ENCODE data around the gene RPS10.
"Not testable (repeated sequence)": the region's sequence is repeated elsewhere in the genome, so short reads cannot be mapped to it uniquely, and the experiment has no call there.

The RPS10 gene

DNA sequence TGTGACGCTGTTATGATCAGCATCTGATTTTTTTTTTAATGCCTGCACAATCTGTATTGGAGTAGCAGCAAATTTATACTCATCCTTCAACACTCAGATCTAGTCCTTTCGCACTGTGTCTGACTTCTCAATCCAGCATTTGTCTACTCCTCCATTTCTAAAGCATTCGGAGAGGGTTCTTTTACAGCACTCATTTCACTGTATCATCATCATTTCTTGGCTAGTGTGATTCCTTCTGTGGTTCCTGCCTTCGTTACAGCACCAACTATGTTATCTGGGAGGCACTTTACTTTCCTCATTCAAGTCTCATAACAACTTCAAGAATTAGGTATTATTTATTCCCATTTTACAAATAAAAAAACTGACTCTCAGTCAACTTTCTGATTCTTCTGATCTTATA, 51.4 kb downstream of the RPS10 start:
- TF ChIP-seq, protein P1, sequence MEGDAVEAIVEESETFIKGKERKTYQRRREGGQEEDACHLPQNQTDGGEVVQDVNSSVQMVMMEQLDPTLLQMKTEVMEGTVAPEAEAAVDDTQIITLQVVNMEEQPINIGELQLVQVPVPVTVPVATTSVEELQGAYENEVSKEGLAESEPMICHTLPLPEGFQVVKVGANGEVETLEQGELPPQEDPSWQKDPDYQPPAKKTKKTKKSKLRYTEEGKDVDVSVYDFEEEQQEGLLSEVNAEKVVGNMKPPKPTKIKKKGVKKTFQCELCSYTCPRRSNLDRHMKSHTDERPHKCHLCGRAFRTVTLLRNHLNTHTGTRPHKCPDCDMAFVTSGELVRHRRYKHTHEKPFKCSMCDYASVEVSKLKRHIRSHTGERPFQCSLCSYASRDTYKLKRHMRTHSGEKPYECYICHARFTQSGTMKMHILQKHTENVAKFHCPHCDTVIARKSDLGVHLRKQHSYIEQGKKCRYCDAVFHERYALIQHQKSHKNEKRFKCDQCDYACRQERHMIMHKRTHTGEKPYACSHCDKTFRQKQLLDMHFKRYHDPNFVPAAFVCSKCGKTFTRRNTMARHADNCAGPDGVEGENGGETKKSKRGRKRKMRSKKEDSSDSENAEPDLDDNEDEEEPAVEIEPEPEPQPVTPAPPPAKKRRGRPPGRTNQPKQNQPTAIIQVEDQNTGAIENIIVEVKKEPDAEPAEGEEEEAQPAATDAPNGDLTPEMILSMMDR (conservative IDR thresholded peaks at IDR 0.05; ENCODE audit: low read length) = no peak
- TF ChIP-seq EZH2phosphoT487 (IDR thresholded peaks at IDR 0.05; ENCODE audit: borderline replicate concordance) = no peak
- no peak overlapping the region for H3K4me2 ChIP-seq (ENCODE audit: low read depth, low read length, poor library complexity, severe bottlenecking)
- no peak overlapping the region for H3K9ac ChIP-seq (ENCODE audit: low read depth, low read length, poor library complexity, severe bottlenecking)

DNA sequence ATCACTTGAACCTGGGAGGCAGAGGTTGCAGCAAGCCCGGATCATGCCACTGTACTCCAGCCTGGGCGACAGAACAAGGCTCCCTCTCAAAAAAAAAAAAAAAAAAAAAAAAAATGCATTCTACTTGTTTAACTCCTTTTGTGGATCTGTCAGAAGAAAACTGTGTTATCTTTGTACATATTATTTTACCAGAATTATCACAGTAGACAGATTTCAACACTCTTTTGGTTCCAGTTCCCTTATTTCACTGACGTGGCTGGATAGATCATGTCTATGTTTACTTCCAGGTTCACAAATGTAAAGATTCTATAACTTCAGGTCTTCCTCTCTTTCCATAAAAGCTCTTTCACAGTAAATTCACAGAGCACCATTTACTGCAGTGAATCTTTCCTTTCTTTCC, 51.8 kb downstream of the RPS10 start:
- H3K27me3 ChIP-seq (ENCODE audit: insufficient read depth, low read length, poor library complexity, severe bottlenecking) = no peaks in the 10 kb centered on the region
- H4K20me1 ChIP-seq (ENCODE audit: insufficient read depth, low read length, poor library complexity, severe bottlenecking) = peaks cover 32% of the 10 kb centered on the region
- peaks cover 87% of the 10 kb centered on the region for H3K79me2 ChIP-seq (ENCODE audit: insufficient read depth, low read length)
- H3K4me3 ChIP-seq (ENCODE audit: low read length, poor library complexity, severe bottlenecking) = no peak overlapping the region
- no peaks in the 10 kb centered on the region for H3K4me1 ChIP-seq (ENCODE audit: insufficient read depth, low read length, poor library complexity, severe bottlenecking)
- no peak overlapping the region for H2AFZ ChIP-seq (ENCODE audit: low read length)
- no peak overlapping the region for H3K9ac ChIP-seq (ENCODE audit: low read depth, low read length, poor library complexity, severe bottlenecking)
- H3K4me2 ChIP-seq (ENCODE audit: low read depth, low read length, poor library complexity, severe bottlenecking) = no peak overlapping the region
- no peaks in the 10 kb centered on the region for H3F3A ChIP-seq (ENCODE audit: low read depth)
- no peak for TF ChIP-seq EZH2phosphoT487 (IDR thresholded peaks at IDR 0.05; ENCODE audit: borderline replicate concordance)
- TF ChIP-seq, protein P1 (conservative IDR thresholded peaks at IDR 0.05; ENCODE audit: low read length) = no peak
- no peaks in the 10 kb centered on the region for H3K9me3 ChIP-seq (ENCODE audit: insufficient read depth, low read depth, low read length)
- H3K9me2 ChIP-seq (replicated peaks; ENCODE audit: low read depth, low read length) = no peaks in the 10 kb centered on the region
- peaks cover 11% of the 10 kb centered on the region for H3K36me3 ChIP-seq (ENCODE audit: insufficient read depth, low read length)

More for the DNA sequence above, 51.4 kb downstream of the RPS10 start:
- no peak overlapping the region for H3K4me3 ChIP-seq (ENCODE audit: low read length, poor library complexity, severe bottlenecking)
- H3K27me3 ChIP-seq (ENCODE audit: insufficient read depth, low read length, poor library complexity, severe bottlenecking) = no peaks in the 10 kb centered on the region
- peaks cover 32% of the 10 kb centered on the region for H4K20me1 ChIP-seq (ENCODE audit: insufficient read depth, low read length, poor library complexity, severe bottlenecking)
- H3F3A ChIP-seq (ENCODE audit: low read depth) = no peaks in the 10 kb centered on the region
- peaks cover 87% of the 10 kb centered on the region for H3K79me2 ChIP-seq (ENCODE audit: insufficient read depth, low read length)
- H3K36me3 ChIP-seq (ENCODE audit: insufficient read depth, low read length) = peaks cover 11% of the 10 kb centered on the region
- no peak overlapping the region for H2AFZ ChIP-seq (ENCODE audit: low read length)
- H3K9me3 ChIP-seq (ENCODE audit: insufficient read depth, low read depth, low read length) = no peaks in the 10 kb centered on the region
- H3K9me2 ChIP-seq (replicated peaks; ENCODE audit: low read depth, low read length) = no peaks in the 10 kb centered on the region
- no peaks in the 10 kb centered on the region for H3K4me1 ChIP-seq (ENCODE audit: insufficient read depth, low read length, poor library complexity, severe bottlenecking)

GRCh38 chr6:34373511-34373910, 52.4 kb downstream of the RPS10 start:
- Histone ChIP-seq H3K27me3 (ENCODE audit: insufficient read depth, low read length, poor library complexity, severe bottlenecking) (no peaks in the 10 kb centered on the region), H3K4me2 (ENCODE audit: low read depth, low read length, poor library complexity, severe bottlenecking) (no peak overlapping the region), H3K36me3 (ENCODE audit: insufficient read depth, low read length) (peaks cover 11% of the 10 kb centered on the region), H4K20me1 (ENCODE audit: insufficient read depth, low read length, poor library complexity, severe bottlenecking) (peaks cover 32% of the 10 kb centered on the region), H3K4me1 (ENCODE audit: insufficient read depth, low read length, poor library complexity, severe bottlenecking) (no peaks in the 10 kb centered on the region), H3K9ac (ENCODE audit: low read depth, low read length, poor library complexity, severe bottlenecking) (no peak overlapping the region), H3K9me3 (ENCODE audit: insufficient read depth, low read depth, low read length) (no peaks in the 10 kb centered on the region), H3K9me2 (replicated peaks; ENCODE audit: low read depth, low read length) (no peaks in the 10 kb centered on the region), H3K79me2 (ENCODE audit: insufficient read depth, low read length) (peaks cover 86% of the 10 kb centered on the region), H3K4me3 (ENCODE audit: low read length, poor library complexity, severe bottlenecking) (no peak overlapping the region), H3F3A (ENCODE audit: low read depth) (no peaks in the 10 kb centered on the region), H2AFZ (ENCODE audit: low read length) (no peak overlapping the region)
- TF ChIP-seq, protein P1 (conservative IDR thresholded peaks at IDR 0.05; ENCODE audit: low read length) = no peak
- TF ChIP-seq EZH2phosphoT487 (IDR thresholded peaks at IDR 0.05; ENCODE audit: borderline replicate concordance) = no peak

DNA sequence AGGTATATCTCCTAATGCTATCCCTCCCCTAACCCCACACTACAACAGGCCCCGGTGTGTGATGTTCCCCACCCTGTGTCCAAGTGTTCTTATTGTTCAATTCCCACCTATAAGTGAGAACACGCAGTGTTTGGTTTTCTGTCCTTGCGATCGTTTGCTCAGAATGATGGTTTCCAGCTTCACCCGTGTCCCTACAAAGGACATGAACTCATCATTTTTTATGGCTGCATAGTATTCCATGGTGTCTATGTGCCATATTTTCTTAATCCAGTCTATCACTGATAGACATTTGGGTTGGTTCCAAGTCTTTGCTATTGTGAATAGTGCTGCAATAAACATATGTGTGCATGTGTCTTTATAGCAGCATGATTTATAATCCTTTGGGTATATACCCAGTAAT, 54.0 kb downstream of the RPS10 start:
- H3K9me3 ChIP-seq (ENCODE audit: insufficient read depth, low read depth, low read length); H3K9me2 ChIP-seq (replicated peaks; ENCODE audit: low read depth, low read length); H3K9ac ChIP-seq (ENCODE audit: low read depth, low read length, poor library complexity, severe bottlenecking); H3K4me2 ChIP-seq (ENCODE audit: low read depth, low read length, poor library complexity, severe bottlenecking); H3K4me1 ChIP-seq (ENCODE audit: insufficient read depth, low read length, poor library complexity, severe bottlenecking); H3K36me3 ChIP-seq (ENCODE audit: insufficient read depth, low read length); H3K27me3 ChIP-seq (ENCODE audit: insufficient read depth, low read length, poor library complexity, severe bottlenecking); H3F3A ChIP-seq (ENCODE audit: low read depth); H2AFZ ChIP-seq (ENCODE audit: low read length); H3K4me3 ChIP-seq (ENCODE audit: low read length, poor library complexity, severe bottlenecking): not testable (repeated sequence)
- Histone ChIP-seq H4K20me1 (ENCODE audit: insufficient read depth, low read length, poor library complexity, severe bottlenecking) (peaks cover 28% of the 10 kb centered on the region), H3K79me2 (ENCODE audit: insufficient read depth, low read length) (peaks cover 83% of the 10 kb centered on the region)

Data from Loucy (cell line).